Fibroblast of skin of right biceps (primary cell): ENCODE data around the gene FRY.

Experiments
- DNase-seq: peaks from one replicate; pipeline ENCODE4 v3.0.0-alpha.2; 2013

FRY gene

GRCh38 chr13:32179708-32180107 lies 148.1 kb downstream of the FRY start:
- no peak for DNase-seq

- no peak for DNase-seq
Observed at GRCh38 chr13:32187651-32188050, 156.1 kb downstream of the FRY start.

GRCh38 chr13:32191452-32191998 lies 160.0 kb downstream of the FRY start:
- no peak for DNase-seq

GRCh38 chr13:32195713-32196112 lies 164.1 kb downstream of the FRY start:
- DNase-seq, result no peak

- DNase-seq, result no peak
Observed at GRCh38 chr13:32199168-32199567, 167.6 kb downstream of the FRY start.

GRCh38 chr13:32200741-32201140 lies 169.2 kb downstream of the FRY start:
- DNase-seq, result no peak

- no peak for DNase-seq
Observed at GRCh38 chr13:32201809-32202208, 170.2 kb downstream of the FRY start.

GRCh38 chr13:32202268-32202667 lies 170.7 kb downstream of the FRY start:
- no peak for DNase-seq

GRCh38 chr13:32203221-32203620 lies 171.6 kb downstream of the FRY start:
- no peak for DNase-seq

- DNase-seq, result no peak
Observed at GRCh38 chr13:32203736-32204135, 172.2 kb downstream of the FRY start.

GRCh38 chr13:32205431-32206096 lies 174.0 kb downstream of the FRY start:
- no peak for DNase-seq

- DNase-seq, result no peak
Observed at GRCh38 chr13:32206097-32206740, 174.6 kb downstream of the FRY start.

- DNase-seq, result no peak
Observed at GRCh38 chr13:32208860-32209259, 177.3 kb downstream of the FRY start.

GRCh38 chr13:32209652-32210051 lies 178.1 kb downstream of the FRY start:
- DNase-seq, result no peak

- no peak for DNase-seq
Observed at GRCh38 chr13:32210101-32210500, 178.5 kb downstream of the FRY start.

- peak; percentile 88 for DNase-seq
Observed at GRCh38 chr13:32211813-32212212, 180.2 kb downstream of the FRY start.

GRCh38 chr13:32212421-32212820 lies 180.8 kb downstream of the FRY start:
- DNase-seq, result peak; percentile 82

GRCh38 chr13:32213626-32214025 lies 182.1 kb downstream of the FRY start:
- no peak for DNase-seq

- no peak for DNase-seq
Observed at GRCh38 chr13:32214071-32214470, 182.5 kb downstream of the FRY start.

- no peak for DNase-seq
Observed at GRCh38 chr13:32216281-32216680, 184.7 kb downstream of the FRY start.

GRCh38 chr13:32222046-32222676 lies 190.6 kb downstream of the FRY start:
- no peak for DNase-seq

GRCh38 chr13:32224916-32225315 lies 193.3 kb downstream of the FRY start:
- no peak for DNase-seq

- DNase-seq, result peak; percentile 70
Observed at GRCh38 chr13:32225481-32225931, 193.9 kb downstream of the FRY start.
